RCC 7860 (cell line): Measurements from ENCODE around the gene ACTR1A.
"Not testable (repeated sequence)": the region's sequence is repeated elsewhere in the genome, so short reads cannot be mapped to it uniquely, and the experiment has no call there.

Experiments
- DNase-seq: peaks from one replicate; pipeline ENCODE4 v3.0.0-alpha.2; 2015; ENCODE audit warnings: low spot score
- FAIRE-seq: peaks from 2 replicates; lab custom pipeline; 2012; peaks lifted over from hg19 to GRCh38; lab: Jason Lieb, UNC

ACTR1A gene

DNA sequence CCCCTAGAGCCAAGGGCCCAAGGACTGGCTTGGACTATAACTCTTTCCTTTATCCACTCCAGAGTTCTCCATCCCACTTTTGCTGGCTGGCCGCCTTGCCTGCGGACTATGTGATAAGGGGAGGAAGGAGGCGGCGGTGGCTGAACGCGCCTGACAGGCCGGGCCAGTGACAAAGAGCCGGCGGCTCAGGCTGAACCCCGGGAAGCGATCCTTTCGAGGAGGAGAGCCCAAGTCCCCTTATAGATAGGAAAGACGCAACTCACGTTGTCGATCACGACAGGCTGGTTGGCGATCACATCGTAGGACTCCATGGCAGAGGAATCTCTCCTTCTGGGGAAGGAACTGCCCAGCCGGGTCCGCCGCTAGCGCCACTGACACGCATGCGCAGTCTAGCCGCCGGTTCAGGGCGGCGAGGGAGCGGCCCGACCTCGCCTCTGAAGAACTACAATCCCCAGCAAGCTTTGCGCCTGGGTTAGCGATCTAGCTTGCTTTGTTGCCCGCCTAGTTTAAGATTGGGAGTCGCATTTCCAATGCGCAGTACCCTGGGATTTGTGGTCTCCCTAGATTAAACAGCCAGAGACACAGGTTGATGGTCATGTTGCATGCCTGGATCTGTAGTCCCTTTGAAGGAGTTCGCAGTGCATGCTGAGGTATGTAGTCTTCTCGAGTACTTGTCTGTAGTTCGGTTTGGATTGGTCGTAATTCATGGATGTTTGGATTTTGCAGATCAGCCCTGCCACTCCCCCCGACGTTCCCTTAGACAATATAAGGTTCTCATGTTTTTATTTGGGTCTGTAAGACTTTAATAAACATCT lies at the start of gene ACTR1A:
ACTR1A (minus strand) TSS at position 376 of the 815 bp plus-strand sequence; CDS start at position 311, 65 bp downstream.
- FAIRE-seq (peak; percentile 95), DNase-seq (peak; percentile 100)

DNA sequence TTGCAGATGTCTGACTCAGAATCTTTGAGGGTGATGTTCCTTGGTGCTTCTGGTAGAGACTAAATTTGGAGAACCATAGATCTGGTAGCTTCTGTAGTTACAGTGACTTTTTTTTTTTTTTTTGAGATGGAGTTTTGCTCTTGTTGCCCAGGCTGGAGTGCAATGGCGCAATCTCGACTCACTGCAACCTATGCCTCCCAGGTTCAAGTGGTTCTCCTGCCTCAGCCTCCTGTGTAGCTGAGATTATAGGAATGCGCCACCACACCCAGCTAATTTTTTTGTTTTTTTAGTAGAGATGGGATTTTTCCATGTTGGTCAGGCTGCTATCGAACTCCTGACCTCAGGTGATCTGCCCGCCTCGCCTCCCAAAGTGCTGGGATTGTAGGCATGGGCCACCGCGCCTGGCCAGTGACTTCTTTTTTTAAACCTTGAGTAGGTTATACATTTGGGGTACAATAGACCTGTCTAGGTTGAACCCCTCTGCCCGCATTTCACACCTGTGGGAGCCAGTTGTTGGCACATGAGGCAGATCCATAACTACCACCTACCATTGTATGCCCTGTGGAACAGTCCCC lies 48.2 kb upstream of the ACTR1A start:
- FAIRE-seq (no peak), DNase-seq (no peak)

DNA sequence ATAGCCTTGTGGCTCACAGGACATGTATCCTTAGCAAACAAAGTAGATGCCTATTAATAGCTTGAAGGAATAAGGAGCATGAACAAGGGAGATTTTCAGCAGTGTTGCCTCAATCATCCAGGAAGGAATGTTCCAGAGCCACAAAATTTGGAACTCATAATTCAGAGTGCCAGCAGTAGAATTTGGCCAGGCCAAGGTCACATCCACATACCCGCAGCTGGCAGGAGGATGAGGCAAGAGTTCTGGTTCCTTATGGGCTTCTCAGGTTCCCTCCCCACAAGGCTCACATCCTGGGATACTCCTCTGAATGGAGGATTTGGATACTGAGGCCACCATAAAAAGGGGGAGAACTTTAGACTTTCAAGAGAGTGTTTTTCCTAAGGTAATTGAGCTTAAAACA lies 47.0 kb upstream of the ACTR1A start:
- FAIRE-seq, result no peak
- DNase-seq, result no peak

DNA sequence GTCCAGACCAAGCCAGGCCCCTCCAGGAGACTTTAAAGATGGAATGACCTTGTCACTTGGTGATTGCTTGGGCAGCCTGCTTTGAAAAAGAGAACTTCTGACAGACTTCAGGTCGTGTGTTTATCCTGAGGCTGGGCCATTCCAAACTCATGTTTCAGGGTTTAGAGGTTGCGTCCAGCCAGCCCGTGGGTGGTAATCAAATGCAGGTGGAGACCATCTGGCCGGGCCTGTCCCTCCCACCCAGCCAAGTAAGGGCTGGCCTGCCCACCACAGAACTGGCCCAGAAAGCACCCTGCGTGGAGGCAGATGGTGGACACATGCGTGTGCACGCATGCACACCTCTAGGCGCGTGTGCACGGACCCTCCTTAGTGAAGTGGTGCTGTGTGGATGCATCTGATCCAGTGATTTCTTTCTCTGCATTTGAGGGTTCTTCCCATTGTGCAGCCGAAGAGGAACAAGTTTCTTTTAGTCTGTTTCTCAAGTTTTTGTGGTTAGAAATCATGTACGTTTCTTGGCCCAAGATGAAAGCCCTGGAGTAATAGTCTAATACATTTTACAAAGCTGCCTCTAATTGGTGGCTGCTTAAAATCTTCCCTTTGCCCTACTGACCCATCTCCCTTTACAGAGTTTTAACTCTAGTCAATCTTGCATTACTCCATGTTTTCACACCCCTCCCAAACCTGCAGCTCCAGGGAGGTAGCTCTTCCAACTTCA lies 44.3 kb upstream of the ACTR1A start:
- FAIRE-seq (no peak), DNase-seq (no peak)

DNA sequence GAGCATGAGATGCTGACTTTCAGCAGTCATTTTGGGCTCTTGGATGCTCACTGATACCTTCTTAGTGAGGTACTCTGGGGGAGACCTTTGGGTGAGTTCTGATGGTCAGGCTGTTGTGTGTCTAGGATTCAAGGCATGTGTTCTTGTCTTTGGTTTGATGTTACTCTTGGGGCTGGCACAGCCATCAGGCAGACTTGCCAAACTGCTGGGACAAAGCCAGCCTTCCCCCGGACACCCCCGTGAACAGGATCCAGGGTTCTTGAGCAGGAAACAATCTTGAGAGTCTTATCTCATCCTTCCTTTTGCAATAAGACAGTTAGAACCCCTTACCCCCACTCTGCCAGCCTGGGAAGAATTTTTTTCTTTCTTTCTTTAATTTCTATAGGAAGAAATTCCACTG lies 43.5 kb upstream of the ACTR1A start:
- DNase-seq, result no peak
- no peak for FAIRE-seq

DNA sequence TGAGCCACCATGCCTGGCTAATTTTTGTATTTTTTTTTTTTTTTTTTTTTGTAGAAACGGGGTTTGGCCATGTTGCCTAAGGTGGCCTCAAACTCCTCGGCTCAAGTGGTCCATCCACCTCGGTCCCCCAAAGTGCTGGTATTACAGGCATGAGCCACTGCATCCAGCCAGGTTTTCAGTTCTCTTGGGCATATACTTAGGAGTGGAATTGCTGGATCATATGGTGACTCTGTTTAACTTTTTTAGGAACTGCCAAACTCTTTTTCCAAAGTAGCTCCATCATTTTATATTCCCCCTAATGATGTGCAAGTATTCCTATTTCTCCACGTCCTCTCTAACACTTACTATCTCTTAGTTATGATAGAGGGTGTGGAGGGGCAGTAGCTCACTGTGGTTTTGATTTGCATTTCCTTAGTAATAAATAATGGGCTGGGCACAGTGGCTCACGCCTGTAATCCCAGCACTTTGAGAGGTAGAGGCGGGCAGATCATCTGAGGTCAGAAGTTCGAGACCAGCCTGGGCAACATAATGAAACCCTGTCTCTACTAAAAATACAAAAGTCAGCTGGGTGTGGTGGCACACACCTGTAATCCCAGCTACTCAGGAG lies 42.9 kb upstream of the ACTR1A start:
- FAIRE-seq, result no peak

DNA sequence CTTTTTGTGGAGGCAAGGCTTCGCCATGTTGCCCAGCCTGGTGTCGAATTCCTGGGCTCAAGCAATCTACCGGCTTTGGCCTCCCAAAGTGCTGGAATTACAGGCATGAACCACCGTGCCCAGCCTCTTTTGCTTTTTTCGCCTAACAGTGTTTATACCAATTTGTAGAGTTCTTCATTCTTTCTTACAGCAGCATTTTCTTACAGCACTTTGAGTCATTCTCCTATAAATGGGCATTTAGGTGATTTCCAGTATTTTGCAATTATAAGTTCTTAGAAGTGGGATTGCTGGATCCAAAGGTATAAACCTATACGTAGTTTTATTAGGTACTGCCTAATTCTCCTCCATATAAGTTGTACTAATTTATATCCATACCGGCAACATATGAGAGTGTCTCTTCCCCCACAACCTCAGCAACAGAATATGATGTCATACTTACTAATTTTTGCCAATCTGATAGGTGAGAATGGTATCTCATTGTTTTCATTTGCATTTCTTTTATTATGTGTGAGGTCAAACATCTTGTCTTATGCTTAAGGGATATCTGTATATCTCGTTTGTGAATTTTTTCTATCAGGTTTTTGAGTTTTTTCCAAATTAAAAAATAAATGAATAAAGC lies 40.4 kb upstream of the ACTR1A start:
- DNase-seq, result no peak
- no peak for FAIRE-seq

More for the DNA sequence above, 42.9 kb upstream of the ACTR1A start:
- DNase-seq, result no peak

DNA sequence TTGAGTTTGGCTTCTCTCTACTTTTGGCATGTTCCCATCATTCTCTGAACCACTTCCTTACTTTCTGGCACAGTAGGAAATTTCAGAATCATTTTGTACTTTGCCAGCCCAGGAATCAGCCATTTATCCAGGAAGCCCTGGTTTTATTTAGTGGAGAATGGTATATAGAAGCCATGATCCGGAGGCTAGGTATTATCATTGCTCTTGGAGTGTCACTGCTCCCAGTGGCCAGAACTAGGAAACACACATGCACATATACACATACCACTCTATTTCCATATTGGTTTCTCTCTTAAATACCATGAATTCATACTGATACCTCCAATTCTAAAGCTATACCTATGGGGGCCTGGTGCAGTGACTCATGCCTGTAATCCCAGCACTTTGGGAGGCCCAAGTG lies 37.5 kb upstream of the ACTR1A start:
- DNase-seq, result peak; percentile 21

DNA sequence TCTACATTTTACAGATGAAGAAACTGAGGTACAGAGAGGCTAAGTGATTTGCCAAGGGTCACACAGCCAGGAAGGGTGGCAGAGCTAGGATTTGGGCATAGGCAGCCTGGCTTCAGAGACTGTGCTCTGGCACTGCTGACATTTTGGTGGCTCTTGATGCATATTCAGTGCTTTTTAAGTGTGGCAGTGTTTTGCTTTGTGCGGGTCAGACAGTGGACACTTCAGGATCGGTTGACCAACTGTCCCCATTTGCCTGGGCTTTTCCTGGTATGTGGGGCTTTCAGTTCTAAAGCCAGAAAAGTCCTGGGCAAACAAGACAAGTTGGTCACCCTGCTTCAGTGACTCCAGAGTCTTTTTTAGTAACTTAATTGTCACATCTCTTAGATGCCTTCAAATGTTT lies 36.3 kb upstream of the ACTR1A start:
- DNase-seq (no peak), FAIRE-seq (no peak)

More for the DNA sequence above, 37.5 kb upstream of the ACTR1A start:
- FAIRE-seq, result no peak

DNA sequence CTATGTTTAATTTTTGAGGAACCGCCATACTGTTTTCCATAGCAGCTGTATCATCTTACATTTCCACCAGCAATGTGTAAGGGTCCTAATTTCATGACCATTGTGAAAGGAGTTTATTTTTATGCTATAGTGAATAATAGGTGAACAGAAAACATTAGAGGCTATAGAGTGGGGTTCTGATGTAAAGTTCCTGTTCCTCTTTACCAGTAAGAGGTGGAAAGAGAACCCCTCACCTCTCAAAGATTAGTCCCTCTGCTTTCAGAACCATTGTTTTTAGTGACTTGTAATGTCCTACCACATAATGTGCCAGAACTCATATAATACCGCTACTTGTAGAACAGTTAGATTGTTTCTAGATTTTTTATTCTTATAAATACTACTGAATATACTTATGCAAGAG lies 35.4 kb upstream of the ACTR1A start:
- FAIRE-seq, result no peak

DNA sequence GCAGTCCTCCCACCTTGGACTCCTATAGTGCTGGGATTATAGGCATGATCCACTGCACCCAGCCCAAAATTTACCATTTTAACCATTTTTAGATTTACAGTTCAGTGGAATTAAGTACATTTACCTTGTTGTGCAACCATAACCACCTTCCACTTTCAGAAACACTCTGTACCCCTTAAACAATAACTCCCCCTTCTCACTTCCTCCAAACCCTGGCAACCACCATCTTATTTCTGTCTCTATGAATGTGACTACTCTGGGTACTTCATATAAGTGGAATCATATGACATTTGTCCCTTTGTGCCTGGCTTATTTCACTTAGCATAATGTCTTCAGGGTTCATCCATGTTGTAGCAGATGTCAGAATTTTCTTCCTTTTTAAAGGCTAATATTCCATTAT lies 34.9 kb upstream of the ACTR1A start:
- FAIRE-seq (no peak), DNase-seq (no peak)

More for the DNA sequence above, 35.4 kb upstream of the ACTR1A start:
- DNase-seq, result no peak

DNA sequence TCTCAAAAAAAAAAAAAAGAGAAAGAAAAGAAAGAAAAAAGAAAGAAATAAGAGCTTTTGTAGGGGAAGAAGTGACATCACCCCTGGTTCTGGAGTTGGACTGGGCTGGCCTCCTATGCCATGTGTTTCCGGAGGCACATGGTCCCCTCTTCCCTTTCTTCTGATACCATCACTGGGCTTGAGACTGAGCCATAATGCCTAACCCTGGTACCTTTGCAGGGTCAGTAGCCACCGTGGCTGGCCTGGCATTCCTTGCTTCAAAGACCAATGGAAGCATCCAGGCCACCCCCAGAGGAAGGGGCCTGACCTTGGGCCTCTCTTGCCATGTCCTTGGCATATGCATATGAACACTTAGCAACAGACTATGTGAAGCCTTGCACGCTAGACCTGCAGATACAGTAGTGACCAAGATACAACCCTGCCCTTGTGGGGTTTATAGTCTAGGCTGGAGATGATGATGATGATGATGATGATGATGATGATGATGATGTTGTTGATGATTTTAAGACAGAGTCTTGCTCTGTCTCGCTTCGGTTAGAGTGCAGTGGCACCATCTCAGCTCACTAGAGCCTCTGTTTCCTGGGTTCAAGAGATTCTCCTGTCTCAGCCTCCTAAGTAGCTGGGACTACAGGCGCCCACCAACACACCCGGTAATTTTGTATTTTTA lies 33.1 kb upstream of the ACTR1A start:
- no peak for DNase-seq
- FAIRE-seq, result no peak

DNA sequence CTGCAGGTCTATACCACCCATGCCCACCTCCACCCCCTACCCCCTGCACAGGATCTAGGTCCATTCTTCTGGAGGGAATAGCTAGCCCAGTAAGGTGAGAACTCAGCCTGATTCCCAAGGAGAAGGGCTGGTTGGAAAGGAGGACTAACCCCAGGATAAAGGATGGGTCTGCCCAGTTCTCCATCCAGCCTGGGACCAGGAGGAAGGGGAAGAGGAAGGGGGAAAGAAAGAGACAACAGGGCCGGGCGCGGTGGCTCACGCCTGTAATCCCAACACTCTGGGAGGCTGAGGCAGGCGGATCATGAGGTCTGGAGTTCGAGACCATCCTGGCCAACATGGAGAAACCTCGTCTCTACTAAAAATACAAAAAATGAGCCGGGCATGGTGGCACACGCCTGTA lies 32.5 kb upstream of the ACTR1A start:
- FAIRE-seq, result not testable (repeated sequence)

DNA sequence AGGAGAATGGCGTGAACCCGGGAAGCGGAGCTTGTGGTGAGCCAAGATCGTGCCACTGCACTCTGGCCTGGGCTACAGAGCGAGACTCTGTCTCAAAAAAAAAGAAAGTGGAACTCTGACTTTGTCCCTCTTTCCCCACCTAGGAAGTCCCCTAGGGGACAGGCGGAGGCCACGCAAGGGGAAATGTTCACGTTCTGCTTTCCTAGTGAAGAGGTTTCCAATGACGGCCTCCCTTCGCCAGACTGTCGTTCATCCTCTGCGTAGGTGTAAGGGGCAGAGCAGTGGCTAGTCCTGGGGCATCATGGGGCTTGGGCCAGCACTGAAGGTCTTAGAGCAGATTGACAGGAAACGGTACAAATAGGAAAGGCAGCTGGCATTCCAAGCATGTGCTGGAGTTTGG lies 31.8 kb upstream of the ACTR1A start:
- no peak for DNase-seq
- no peak for FAIRE-seq

More for the DNA sequence above, 32.5 kb upstream of the ACTR1A start:
- not testable (repeated sequence) for DNase-seq

DNA sequence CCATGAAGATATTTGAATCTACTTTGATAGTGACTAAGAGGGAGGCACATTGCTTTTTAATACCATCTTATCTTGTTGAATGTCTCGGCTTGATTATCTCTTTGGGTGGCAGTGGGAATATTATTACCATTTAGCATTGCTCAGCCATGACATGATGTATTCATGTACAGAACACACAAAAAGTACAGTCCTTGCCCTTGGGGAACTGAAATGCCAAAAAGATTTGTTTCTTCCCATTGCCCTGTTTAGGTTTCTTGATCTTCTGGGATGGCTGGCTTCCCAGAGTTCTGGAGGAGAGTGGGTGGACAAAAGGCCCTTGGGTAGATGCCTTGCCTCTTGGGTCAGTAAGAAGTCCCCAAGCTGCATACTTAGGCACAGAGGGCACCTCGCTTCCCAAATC lies 25.0 kb upstream of the ACTR1A start:
- no peak for DNase-seq
- no peak for FAIRE-seq

DNA sequence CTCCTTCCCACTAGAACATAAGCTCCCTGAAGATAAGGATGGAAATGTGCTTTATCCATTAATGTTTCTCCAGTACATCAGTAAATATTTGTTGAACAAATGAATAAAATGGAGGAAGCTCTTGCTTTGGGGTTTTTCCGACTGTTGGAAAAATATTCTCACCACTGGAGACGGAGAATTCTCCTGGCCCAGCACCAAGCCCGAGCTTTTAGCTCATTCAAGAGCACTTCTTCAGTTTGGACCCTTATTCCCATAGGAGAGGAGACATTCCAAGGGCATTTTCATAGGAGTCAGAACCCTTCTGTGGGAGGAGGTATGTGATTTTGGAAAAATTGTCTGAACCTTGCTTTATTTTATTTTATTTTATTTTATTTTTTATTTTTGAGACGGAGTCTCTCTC lies 22.2 kb upstream of the ACTR1A start:
- FAIRE-seq, result no peak

DNA sequence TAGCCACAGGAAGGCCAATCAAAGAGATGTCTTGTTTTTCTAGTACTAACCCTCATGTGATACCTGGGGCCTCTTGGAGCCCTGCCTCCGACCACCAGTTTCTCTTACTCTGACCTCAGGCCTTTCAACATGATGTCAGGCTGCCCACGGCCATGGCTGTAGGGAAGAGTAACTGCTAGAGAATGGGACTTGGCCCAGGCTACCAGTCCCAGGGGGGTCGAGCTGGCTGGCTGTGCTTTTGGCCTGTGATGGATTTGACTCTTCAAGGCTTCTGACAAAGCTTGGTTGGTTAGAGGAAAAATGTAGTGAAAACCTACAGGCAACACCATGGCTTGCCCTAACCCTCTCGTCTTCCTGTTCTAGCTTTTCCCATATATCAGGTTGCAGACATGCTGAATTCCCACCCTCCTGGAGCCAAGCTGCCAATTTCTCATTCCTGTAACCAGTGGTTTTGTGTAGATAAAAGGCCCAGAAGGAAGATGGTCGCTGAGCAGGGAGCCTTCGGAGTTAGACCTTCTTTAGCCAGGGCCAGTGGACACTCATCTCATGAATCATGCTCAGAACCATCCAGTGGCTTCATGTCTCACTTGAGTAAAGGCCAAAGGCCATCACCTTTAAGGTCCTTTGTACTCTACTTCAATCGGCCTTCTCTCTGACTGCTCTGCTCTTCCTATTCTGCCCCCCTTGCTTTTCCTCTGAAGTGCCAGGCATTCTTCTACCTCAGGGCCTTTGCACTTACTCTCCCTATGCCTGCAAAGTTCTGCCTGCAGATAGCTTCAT lies 20.9 kb upstream of the ACTR1A start:
- peak; percentile 58 for FAIRE-seq
- peak; percentile 69 for DNase-seq

More for the DNA sequence above, 22.2 kb upstream of the ACTR1A start:
- DNase-seq, result no peak

DNA sequence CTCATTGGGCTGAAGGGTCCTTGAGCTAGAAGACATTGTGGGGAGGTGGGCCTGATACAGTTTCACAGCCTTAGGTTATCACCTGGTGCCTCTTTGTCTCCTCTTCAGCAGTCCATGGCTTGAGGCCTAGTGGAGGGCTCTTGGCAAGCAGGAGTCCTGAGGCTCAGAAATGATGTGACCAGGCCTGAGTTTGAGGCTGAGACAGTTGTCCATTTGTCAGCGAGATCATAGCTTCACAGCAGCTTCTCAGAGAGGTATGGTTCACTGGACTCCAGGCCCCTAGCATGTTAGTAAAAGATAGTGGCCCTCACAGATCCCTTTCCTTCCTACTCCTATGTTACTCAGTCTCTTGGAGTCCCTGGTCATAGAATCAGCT lies 20.4 kb upstream of the ACTR1A start:
- no peak for DNase-seq
- no peak for FAIRE-seq

DNA sequence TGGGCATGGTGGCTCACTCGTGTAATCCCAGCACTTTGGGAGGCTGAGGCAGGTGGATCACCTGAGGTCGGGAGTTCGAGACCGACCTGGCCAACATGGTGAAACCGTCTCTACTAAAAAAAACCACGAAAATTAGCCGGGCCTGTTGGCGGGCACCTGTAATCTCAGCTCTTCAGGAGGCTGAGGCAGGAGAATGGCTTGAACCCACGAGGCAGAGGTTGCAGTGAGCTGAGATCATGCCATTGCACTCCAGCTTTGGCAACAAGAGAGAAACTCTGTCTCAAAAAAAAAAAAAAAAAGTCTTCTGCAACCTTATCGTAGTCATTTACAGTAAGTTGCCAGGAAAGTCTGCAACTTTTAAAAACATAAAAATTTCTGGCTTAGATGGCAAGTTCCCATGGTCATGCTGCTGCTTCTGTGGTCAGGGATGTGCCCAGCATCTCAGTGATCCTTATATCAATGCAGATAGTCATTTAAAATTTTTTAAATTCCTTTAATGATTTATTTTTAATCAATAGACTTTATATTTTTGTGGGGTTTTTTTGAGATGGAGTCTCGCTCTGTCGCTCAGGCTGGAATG lies 16.8 kb upstream of the ACTR1A start:
- no peak for FAIRE-seq
- DNase-seq, result no peak
